BE2C (cell line): Measurements from ENCODE around the gene MAP3K5.

Experiments used
- DNase-seq: peaks from one replicate; pipeline ENCODE4 v3.0.0-alpha.2; 2020
- H3K27me3 ChIP-seq: fragments of 250-450 bp; sonication (Bioruptor Pico); 2 replicates; pipeline ENCODE4 v1.5.1; 2020; ENCODE audit warnings: mild to moderate bottlenecking
- H3K36me3 ChIP-seq: fragments of 250-450 bp; sonication (Bioruptor Pico); 2 replicates; pipeline ENCODE4 v1.5.1; 2020; ENCODE audit warnings: mild to moderate bottlenecking
- H3K4me1 ChIP-seq: fragments of 250-450 bp; sonication (Bioruptor Pico); 2 replicates; pipeline ENCODE4 v1.5.1; 2020
- H3K4me3 ChIP-seq: 2 replicates; pipeline ENCODE4 v1.5.1; 2011; ENCODE audit warnings: low read depth, low read length
- H3K9me3 ChIP-seq: fragments of 250-450 bp; sonication (Bioruptor Pico); 2 replicates; pipeline ENCODE4 v1.5.1; 2020
- TF ChIP-seq, protein P1 (sequence below): IDR thresholded peaks from 2 replicates; pipeline ENCODE4 v1.5.1; 2012; ENCODE audit warnings: mild to moderate bottlenecking, low read depth, low read length

The MAP3K5 gene

DNA sequence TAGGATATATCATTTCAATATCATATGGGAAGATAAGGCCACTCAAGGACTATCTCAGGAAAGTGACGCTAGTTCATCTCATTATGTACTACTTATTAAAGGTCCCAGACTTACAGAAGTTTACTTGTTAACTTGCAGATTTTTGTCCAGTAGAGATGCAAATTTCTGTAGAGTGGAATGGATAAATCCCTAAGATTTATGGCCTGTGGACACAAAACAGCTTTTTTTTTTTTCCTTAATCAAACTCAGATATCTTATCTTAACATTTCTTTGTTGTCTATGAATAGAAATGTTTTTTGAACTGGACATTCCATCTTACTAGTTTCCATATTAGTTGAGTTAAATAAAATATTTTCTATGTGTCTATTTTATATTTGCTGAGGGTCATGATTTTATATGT is 131.6 kb downstream of the MAP3K5 start:
- H3K36me3 ChIP-seq = no peaks in the 10 kb centered on the region
- no peaks in the 10 kb centered on the region for H3K9me3 ChIP-seq
- no peaks in the 10 kb centered on the region; the same call in 1 of the 2 replicates for H3K4me1 ChIP-seq
- no peak overlapping the region for H3K4me3 ChIP-seq
- H3K27me3 ChIP-seq = no peaks in the 10 kb centered on the region
- DNase-seq = no peak
- TF ChIP-seq, protein P1, sequence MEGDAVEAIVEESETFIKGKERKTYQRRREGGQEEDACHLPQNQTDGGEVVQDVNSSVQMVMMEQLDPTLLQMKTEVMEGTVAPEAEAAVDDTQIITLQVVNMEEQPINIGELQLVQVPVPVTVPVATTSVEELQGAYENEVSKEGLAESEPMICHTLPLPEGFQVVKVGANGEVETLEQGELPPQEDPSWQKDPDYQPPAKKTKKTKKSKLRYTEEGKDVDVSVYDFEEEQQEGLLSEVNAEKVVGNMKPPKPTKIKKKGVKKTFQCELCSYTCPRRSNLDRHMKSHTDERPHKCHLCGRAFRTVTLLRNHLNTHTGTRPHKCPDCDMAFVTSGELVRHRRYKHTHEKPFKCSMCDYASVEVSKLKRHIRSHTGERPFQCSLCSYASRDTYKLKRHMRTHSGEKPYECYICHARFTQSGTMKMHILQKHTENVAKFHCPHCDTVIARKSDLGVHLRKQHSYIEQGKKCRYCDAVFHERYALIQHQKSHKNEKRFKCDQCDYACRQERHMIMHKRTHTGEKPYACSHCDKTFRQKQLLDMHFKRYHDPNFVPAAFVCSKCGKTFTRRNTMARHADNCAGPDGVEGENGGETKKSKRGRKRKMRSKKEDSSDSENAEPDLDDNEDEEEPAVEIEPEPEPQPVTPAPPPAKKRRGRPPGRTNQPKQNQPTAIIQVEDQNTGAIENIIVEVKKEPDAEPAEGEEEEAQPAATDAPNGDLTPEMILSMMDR = no peak

DNA sequence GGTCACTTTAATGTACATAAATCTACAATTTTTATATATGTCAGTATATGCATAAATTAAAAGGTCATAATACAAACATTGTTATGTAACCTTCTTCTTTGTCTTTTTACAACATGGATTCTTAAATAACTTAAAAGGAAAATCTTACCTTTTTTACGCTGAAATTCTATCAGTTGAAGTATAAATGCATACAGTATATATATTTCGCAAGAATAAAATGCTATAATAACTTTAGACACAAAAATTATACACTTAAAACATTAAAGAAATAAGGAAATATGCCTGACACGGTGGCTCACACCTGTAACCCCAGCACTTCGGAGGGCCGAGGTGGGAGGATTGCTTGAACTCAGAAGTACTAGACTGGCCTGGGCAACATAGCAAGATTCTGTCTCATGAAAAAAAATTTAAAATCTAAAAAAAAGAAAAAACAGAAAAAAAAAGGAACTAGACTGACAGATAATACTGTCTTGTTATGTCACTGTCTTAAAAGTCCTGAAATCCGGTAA is 132.2 kb downstream of the MAP3K5 start:
- H3K27me3 ChIP-seq = no peaks in the 10 kb centered on the region
- no peaks in the 10 kb centered on the region for H3K36me3 ChIP-seq
- no peaks in the 10 kb centered on the region for H3K9me3 ChIP-seq
- H3K4me1 ChIP-seq = no peaks in the 10 kb centered on the region; the same call in 1 of the 2 replicates
- no peak for DNase-seq
- TF ChIP-seq, protein P1 = no peak
- H3K4me3 ChIP-seq = no peak overlapping the region

DNA sequence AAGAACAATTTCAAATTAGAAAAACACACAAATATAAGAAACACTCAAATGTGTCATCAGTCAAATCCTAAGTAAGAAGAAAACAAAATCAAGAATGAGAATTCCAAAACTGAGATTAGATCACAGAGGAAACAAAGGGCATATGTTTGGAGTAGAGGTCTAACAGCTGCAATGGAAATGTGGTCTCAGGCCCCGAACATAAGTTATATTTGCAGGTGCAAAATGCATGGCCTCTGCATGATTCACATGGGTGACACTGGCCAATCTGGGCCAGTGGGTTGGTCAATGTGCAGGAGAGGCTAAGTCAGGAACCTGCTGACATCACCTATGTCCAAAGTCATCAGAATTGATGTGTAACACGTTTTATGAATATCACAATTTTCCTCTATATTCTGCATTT is 133.6 kb downstream of the MAP3K5 start:
- H3K36me3 ChIP-seq = no peaks in the 10 kb centered on the region
- DNase-seq = no peak
- no peaks in the 10 kb centered on the region for H3K27me3 ChIP-seq
- no peaks in the 10 kb centered on the region; the same call in 1 of the 2 replicates for H3K4me1 ChIP-seq
- TF ChIP-seq, protein P1 = no peak
- no peak overlapping the region for H3K4me3 ChIP-seq
- H3K9me3 ChIP-seq = no peaks in the 10 kb centered on the region

DNA sequence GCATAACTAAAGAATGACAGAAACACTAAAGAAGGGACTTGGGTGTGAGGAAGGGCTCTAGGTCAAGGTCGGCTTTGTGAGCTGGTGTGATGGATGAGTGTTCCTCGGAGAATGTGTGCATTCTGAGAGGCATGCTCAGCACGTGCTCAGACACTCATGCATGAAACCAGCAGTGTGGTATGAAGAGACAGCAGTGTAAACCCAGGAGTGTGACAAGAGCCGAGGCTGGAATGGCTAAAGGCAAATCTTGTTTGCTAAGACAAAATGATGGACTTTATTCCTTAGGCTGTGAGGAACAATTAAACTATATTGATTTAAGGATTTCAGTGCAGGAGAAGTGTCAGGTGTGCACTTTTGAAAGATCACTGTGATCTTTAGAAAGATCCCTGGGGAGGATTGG is 134.6 kb downstream of the MAP3K5 start:
- Histone ChIP-seq H3K4me1 (no peaks in the 10 kb centered on the region; the same call in 1 of the 2 replicates), H3K27me3 (no peaks in the 10 kb centered on the region), H3K4me3 (no peak overlapping the region), H3K36me3 (no peaks in the 10 kb centered on the region), H3K9me3 (no peaks in the 10 kb centered on the region)
- TF ChIP-seq, protein P1 = no peak
- DNase-seq = no peak

DNA sequence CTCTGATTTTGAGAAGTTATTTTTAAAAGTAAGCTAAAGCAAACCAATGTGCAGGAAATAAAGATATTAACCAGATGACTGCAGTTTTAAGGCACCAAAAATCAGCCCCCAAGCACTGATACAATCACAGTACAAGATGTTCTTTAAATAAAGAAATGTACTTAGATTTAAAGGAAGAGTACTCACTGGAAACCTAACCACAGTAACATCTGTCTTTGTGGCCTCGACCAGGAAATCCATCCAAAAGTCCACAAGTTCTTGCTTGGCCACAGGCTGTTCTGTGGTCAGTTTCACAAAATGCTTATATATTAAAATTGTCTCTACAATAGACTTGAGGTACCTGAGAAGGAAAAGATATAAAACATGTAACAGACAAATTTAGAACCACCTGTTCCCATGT is 136.2 kb downstream of the MAP3K5 start:
- H3K4me1 ChIP-seq = no peaks in the 10 kb centered on the region
- no peaks in the 10 kb centered on the region for H3K36me3 ChIP-seq
- DNase-seq = no peak
- no peak overlapping the region for H3K4me3 ChIP-seq
- no peaks in the 10 kb centered on the region for H3K27me3 ChIP-seq
- no peaks in the 10 kb centered on the region for H3K9me3 ChIP-seq
- TF ChIP-seq, protein P1 = no peak

DNA sequence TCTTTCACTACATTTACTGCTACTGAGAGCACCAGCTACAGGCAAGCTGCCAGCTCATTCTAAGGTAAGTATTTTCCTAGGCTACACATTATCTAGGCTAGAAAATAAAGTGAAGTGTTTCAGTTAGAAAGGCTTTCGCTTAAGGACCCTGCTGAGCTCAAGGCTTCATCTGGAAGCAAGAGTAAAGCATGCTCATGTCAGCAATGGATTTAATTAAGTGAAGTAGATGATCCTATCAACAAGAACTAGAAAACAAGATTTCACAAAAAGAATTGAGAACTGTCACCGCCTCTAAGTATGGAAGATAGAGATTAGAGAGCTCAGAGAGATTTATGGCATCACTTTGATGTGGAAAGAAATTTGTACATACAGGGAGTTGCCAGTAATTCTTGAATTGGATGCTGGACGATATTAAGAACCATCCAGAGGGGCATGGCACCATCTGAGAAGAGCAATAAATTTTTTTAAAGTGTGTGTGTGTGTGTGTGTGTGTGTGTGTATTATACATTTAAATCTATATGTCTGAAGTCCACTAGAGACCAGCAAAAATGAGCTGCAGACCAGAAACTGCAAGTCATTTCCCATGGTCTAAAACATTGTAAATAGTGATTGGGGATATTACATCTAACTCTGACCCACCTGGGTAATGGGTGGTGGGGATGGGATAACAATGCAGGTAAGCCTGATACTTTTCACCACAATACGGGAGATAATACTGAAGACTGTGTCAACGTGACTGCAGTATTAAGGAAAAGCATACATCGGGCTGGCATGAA is 136.8 kb downstream of the MAP3K5 start:
- Histone ChIP-seq H3K9me3 (no peaks in the 10 kb centered on the region), H3K4me1 (no peaks in the 10 kb centered on the region), H3K4me3 (no peak overlapping the region), H3K27me3 (no peaks in the 10 kb centered on the region), H3K36me3 (no peaks in the 10 kb centered on the region)
- TF ChIP-seq, protein P1 = no peak
- no peak for DNase-seq
